SIG-M5 treated with dmso at 0.1 percent for 504 hours (cell line): ENCODE results near the gene STOML3.

Source experiments
- DNase-seq: peaks from one replicate; lab custom pipeline; 2025; ENCODE audit not compliant: unreplicated experiment; lab: John Stamatoyannopoulos, UW

The STOML3 gene

GRCh38 chr13:38993381-38993780 lies 2.8 kb upstream of the STOML3 start:
- DNase-seq, result no peak

GRCh38 chr13:38981096-38981495 lies 9.5 kb downstream of the STOML3 start:
- no peak for DNase-seq

GRCh38 chr13:38980750-38981078 lies 9.9 kb downstream of the STOML3 start:
- DNase-seq, result no peak

GRCh38 chr13:38979891-38980749 lies 10.5 kb downstream of the STOML3 start:
- no peak for DNase-seq

- no peak for DNase-seq
Observed at GRCh38 chr13:38970380-38971051, 20.1 kb downstream of the STOML3 start.

GRCh38 chr13:38969187-38969586 lies 21.4 kb downstream of the STOML3 start:
- no peak for DNase-seq

- no peak for DNase-seq
Observed at GRCh38 chr13:38967446-38967845, 23.2 kb downstream of the STOML3 start.

GRCh38 chr13:38965281-38965680 lies 25.4 kb downstream of the STOML3 start:
- no peak for DNase-seq

- DNase-seq, result no peak
Observed at GRCh38 chr13:38960175-38960574, 30.5 kb downstream of the STOML3 start.

GRCh38 chr13:38957794-38958592 lies 32.6 kb downstream of the STOML3 start:
- DNase-seq, result no peak

- DNase-seq, result no peak
Observed at GRCh38 chr13:38954844-38955243, 35.8 kb downstream of the STOML3 start.

GRCh38 chr13:38954291-38954690 lies 36.3 kb downstream of the STOML3 start:
- DNase-seq, result no peak

GRCh38 chr13:38952827-38953226 lies 37.8 kb downstream of the STOML3 start:
- DNase-seq, result no peak

- DNase-seq, result no peak
Observed at GRCh38 chr13:38951525-38952313, 38.9 kb downstream of the STOML3 start.

- DNase-seq, result no peak
Observed at GRCh38 chr13:38950987-38951386, 39.6 kb downstream of the STOML3 start.

- DNase-seq, result no peak
Observed at GRCh38 chr13:38947054-38947453, 43.6 kb downstream of the STOML3 start.

GRCh38 chr13:38944219-38944618 lies 46.4 kb downstream of the STOML3 start:
- no peak for DNase-seq

GRCh38 chr13:38943231-38943630 lies 47.4 kb downstream of the STOML3 start:
- DNase-seq, result no peak

- no peak for DNase-seq
Observed at GRCh38 chr13:38941353-38941945, 49.2 kb downstream of the STOML3 start.

- no peak for DNase-seq
Observed at GRCh38 chr13:38933786-38934185, 56.8 kb downstream of the STOML3 start.

- no peak for DNase-seq
Observed at GRCh38 chr13:38922170-38922569, 68.5 kb downstream of the STOML3 start.
